Epithelial cell of prostate (primary cell): Measurements from ENCODE around the gene CLNK.
"Not testable (repeated sequence)": the region's sequence is repeated elsewhere in the genome, so short reads cannot be mapped to it uniquely, and the experiment has no call there.

Experiments
- DNase-seq: peaks from one replicate; pipeline ENCODE4 v3.0.0-alpha.2; 2011; ENCODE audit warnings: low read depth, low spot score
- H3K27ac ChIP-seq: fragments of 450-650 bp; 2 replicates; pipeline ENCODE4 v1.5.1; 2017; ENCODE audit warnings: mild to moderate bottlenecking

The CLNK gene

DNA sequence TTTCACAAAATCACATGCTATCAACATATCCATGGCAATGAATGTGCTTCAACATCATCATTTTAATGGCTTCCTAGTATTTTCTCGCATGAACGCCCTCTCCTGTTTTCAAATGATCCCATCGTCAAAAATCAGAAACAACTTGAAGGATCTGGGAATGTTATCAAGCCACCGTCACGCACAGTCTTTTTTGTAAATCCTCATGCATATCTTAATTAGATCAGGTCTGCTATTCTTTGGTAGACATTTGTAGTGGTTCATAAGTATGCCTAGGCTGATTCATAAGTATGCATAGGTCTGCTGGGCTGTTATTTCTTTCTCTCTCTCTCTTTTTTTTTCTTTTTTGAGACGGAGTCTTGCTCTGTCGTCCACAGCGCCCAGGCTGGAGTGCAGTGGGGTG lies 101.6 kb downstream of the CLNK start:
- H3K27ac ChIP-seq: no peak overlapping the region

DNA sequence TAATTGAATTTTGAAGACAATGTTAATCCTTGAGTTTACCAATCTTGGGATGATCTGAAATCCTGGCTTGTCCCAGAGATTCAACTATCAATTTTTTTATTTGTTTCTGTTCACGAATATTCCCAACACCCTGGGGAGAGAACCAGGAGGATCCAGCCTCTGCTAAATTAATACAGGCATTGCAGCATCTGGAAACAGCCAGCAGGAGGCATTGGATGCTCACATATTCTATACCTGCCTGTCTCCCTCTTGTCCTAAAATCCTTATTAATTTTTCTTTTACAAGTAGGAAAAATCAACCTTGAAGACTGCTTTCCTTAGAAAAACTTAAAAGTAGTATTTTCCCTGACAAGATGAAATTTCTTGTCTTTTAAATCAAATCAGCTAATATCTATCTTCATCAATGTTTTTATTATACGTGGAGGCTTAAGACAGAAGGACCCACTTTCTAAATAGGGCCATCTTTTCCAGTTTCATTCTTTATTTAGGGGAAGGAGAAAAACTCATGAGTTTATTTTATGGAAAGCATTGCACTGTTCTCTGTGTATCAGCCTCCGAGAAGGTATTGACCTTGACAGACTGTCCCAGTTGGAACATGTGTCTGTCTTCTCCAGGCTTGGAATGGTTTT lies 102.4 kb downstream of the CLNK start:
- H3K27ac ChIP-seq: no peak overlapping the region
- DNase-seq: no peak

More for the DNA sequence above, 101.6 kb downstream of the CLNK start:
- DNase-seq: no peak

DNA sequence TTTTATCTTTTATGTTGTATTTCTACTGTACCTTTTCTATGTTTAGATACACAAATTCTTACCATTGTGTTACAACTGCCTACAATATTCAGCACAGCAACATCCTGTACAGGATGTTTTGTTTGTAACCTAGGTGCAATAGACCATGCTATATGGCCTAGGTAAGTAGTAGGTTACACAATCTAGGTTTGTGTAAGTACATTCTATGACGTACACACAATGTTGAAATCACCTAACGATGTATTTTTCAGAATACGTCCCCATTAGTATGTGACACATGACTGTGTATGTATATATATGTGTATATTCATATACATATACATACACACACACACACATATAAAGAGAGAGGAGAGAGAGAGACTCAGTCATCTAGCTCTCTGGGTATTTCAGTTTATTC lies 103.5 kb downstream of the CLNK start:
- no peak for DNase-seq

DNA sequence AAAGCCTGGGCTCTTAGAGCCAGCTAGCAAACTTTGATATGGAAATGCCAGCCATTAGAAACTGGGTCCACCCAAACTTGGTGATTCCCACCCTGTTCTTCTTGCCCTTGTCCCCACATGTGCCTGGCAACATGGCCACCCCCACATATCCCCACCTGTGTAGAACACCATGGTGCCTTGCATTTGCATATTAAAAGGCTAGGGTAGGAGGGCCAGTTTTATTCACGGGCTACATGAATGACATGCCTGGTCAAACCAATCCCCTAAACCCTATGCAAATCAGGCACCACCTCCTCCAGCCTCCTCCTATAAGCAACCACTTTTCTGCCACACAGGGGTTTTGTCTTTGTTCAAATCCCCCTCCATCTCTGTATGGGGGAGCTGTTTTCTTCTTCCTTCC lies 104.9 kb downstream of the CLNK start:
- H3K27ac ChIP-seq: no peak overlapping the region
- DNase-seq: no peak

More for the DNA sequence above, 103.5 kb downstream of the CLNK start:
- H3K27ac ChIP-seq: no peak overlapping the region

DNA sequence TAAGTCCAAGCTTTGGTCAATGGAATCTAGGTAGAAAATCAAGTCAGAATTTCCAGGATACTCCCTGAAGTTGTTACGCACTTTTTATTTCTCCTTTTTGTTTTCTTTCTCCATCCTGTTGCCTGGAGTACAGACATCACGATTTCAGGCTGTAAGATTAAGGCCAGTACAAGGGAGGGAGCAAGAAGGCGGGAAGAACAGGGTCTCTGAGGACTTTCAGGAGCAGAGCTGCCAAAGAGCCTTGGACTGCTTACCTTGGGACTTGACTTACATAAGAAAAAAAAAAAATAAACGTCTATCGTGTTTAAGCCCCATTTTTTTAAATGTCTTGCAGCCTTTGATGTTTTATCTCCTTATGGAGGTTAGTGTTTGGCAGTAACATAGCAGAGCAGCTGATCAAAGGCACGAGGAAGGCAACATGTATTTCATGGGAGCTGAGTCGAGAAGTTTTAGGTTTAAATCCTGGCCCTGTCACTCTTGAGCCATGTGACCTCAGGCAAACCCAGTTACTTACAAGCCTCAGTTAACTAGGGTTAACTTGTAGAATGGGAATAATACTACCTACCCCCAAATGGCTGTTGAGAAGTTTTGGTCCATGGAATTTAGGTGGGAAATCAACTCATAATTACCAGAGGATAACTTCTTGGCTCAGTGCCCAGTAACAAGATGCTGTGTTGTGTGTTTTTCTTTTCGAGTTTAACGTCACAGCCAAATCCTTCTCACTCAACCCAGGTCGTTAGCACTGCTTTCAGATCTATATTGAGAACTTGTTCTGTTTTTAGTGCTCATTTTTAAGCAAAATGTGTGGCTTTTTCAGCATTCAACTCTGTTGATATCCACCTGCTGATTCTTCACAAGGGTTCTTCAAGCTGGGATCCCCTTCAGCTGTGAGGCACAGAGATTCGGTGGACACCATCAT lies 106.8 kb downstream of the CLNK start:
- no peak overlapping the region for H3K27ac ChIP-seq
- no peak for DNase-seq

DNA sequence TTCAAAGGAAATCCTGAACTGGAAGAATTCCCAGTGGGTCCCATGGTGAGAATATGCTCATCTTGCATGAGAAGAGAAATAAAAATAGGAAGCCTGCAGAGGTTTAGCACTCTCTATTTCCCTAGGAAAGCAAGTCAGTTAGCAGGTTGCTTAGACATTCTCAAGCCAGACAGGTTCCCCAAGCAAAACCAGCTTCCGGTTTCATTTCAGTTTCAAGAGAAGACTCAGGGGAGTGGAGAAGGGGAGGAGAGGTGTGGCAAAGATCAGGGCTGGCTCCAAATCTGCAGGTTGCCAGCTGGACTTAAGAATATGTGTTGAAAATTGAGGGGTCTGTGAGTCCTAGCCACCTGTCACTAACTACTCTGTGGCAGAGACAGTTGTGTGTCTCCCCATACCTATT lies 107.5 kb downstream of the CLNK start:
- DNase-seq: no peak

DNA sequence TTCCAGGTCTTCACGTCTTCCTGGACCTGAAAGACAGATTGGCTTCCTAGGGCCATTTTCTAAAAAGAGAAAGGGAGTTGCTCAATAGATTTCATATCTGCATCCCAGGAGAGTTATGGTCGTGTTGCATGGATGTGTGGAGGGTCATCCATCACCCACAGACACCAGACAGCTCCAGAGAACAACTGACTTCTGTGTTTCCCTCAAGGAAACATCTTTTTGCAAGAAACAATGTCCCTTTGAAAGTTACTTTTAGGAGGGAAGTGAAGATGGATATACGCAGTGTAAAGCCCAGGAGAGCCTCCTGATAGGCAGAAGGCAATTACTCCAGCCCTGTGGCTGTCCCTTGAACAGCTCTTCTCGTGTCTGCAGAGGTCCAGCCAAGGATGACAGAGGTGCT lies 108.3 kb downstream of the CLNK start:
- H3K27ac ChIP-seq: no peak overlapping the region
- no peak for DNase-seq

More for the DNA sequence above, 107.5 kb downstream of the CLNK start:
- H3K27ac ChIP-seq: no peak overlapping the region

DNA sequence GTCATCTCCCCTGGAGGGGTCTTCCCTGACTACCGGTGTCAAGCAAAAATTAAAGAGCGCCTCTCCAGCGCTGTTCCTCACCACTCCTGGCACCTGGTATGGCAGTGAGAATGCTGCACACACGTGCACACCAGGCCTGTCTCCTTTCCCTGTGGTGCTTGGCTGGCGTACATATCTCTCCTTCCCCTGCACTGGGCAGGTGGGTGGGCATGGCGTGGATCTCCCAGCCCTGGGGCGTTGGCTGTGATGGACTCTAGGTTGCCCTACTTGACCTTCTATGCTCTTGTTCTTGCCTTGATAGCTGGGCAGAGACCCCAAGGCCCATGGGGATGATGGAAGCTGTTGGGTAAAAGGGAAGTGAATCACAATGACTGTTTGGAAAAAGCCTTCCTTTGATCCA lies 109.2 kb downstream of the CLNK start:
- no peak for DNase-seq
- no peak overlapping the region for H3K27ac ChIP-seq

DNA sequence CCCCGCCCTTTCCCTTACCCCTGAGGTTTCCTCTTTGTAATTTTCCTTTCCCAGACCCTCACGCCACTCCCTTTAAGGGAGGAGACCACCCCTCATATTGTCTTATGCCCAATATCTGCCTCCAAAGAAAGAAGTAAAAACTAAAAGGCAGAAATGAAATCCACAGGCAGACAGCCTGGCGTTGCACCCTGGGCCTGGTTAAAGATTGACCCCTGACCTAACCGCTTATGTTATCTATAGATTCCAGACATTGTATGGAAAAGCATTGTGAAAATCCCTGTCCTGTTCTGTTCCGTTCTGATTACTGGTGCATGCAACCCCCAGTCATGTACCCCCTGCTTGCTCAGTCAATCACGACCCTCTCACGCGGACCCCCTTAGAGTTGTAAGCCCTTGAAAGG lies 110.0 kb downstream of the CLNK start:
- not testable (repeated sequence) for DNase-seq, H3K27ac ChIP-seq

DNA sequence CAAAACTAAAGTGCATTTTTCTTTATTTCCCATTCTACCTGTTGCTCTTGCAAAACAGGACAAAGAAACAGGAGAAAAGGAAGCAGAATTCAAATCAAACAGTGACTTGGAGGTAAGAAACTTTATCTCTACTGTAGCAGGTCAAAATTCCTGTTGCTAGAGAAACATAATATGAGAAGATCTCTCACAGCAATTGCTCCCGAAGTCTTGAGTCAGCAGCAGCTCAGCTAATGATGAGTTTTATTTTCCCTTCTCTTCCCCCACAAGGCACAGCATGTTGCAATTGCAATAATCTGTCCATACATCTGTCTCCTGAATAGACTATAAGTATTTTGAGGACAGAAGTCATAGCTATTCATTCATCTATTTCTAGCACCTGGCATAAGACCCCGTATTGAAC lies 112.7 kb downstream of the CLNK start:
- no peak for DNase-seq

DNA sequence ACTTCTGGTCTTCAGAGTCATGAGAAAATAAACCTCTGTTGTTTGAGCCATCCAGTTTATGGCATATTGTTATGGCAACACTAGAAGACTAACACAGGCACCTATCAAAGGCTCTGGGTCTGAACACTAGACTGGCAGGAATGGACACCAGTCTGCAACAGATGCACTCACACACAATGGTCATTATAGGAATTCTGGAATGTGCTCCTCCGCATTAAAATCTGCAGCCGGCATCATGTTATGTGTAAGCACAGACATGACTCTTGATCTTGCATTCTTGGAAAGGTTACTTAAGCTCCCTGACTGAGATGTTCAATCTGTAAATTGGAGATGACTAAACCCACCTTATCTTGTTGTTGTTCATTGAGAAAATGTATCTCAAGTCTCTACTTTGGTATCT lies 115.1 kb downstream of the CLNK start:
- DNase-seq: no peak
- H3K27ac ChIP-seq: no peak overlapping the region

More for the DNA sequence above, 112.7 kb downstream of the CLNK start:
- H3K27ac ChIP-seq: no peak overlapping the region

DNA sequence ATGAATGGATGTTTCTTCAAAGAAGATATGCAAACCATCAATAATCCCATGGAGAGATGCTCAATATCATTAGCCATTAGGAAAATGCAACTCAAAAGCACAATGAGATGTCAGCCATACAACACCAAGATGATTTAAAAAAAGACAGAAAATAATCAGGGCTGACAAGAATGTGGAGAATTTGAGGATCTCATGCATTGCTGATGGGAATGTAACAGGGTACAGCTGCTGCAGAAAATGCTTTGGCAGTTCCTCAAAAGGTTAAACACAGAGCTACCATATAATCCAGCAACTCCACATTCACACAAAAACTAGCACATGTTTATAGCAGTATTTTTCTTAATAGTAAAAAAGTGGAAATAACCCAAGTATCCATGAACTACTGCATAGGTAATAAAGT lies 116.8 kb downstream of the CLNK start:
- H3K27ac ChIP-seq: no peak overlapping the region
- DNase-seq: no peak

DNA sequence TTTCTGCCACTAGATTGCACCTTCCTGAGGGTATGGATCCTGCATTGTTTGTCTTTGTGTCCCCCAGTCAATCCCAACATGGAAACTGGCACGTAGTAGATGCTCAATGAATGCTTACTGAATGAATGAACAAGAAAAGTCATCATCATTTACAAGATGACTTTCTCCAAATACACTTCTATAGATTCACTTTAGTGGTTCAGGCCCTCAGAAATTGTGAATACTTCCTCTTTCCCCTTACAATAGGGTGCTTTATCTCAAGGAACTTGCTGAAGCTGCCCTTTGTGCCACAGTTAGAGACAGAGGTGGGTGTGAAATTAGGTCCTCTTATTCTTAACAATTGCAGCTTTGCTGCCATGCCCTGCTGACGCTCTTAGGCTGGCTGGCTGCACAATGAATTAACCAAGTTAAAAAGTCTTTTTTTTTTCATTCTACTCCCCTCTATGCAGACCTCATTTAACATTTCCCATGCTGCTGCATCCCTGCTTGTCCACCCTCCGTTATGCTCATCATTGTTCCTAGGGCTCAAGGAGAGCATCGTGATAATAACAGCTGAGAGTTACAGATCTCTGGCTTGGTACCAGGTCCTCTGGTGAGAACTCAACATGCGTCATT lies 119.3 kb downstream of the CLNK start:
- H3K27ac ChIP-seq: no peak overlapping the region
- no peak for DNase-seq

DNA sequence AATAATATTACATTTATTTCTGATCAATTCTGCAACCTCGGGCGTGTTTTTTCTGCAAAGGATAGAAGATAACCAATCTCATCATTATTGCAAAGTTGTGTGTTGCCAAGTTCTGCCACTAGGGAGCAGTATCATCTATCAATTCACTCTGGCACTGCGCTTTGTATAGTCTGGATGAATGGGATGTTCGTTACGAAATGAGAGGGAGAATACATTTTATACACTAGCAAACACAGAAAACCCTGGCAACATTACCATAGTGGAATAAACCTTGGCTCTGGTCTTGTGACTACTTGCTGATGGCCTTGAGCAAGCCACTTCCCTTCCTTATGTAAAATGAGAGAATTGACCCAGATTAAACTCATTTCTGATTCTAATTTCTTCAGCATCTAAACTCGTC lies 129.9 kb downstream of the CLNK start:
- no peak overlapping the region for H3K27ac ChIP-seq
- no peak for DNase-seq

DNA sequence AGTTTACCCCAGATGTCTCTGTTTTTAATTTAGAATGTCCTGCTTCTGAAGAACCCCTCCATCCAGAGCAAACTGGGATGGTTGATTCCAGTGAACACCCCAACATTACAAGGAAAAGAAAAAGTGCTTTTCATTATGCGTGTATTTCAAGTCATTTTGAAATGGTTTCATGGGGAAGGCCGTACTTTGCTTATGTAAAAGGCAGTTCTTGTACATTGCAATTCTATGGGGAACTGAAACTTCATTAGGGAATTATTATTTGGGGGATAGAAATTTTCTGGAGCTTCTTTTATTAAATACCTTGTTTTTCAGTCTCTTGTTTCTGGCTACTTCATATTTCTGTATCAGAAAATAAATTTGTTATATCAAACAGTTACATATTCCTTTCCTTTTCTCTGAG lies 130.4 kb downstream of the CLNK start:
- H3K27ac ChIP-seq: no peak overlapping the region
- no peak for DNase-seq

DNA sequence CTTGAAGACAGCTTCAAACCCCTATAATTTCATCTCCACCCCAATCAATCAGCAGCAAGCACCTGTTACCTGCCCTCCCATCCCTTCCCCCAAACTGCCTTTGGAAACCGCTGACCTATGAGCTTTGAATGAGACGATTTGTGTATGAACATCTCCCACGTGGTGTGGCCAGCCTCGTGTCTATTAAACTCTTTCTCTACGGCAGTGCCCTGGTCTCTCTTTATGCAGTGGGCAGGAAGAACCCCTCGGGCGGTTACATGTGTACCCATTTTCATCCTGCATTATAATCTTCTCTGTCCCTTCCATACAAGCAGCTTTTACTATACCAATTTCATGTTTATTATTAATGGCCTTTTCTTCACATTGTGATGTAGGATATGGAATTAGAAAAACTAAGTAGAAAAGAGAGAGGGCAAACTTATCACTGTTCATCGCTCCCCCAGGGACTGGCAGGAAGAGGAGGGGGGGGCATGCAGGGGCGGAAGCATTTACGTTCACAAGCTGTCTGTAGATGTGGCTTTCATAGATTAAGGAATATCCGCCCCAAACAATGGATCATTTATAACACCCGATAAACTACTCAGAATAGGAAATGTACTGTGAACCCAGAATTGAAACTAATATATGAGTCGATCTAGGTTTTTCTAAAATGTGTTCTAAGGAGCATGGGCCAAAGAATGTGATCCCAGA lies 131.8 kb downstream of the CLNK start:
- DNase-seq: no peak
- no peak overlapping the region for H3K27ac ChIP-seq

DNA sequence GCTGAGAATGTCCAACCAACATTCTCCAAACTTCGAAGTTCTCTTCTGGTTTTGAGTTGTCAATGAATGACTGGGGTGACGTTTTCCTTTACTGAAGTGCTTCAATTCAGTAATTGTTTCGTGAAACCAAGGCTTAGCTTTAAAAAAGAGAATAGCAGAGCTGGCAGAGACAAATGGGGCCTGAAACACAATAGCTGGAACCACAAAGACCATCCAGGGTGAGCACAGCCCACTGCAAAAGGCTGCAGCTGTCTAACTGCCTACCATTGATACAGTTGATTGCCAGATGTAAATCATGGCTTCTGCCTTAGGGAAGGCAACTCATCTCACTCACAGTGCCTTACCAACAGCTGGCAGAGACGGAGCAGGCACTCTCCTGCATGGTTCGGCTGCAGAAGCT lies 148.7 kb downstream of the CLNK start:
- H3K27ac ChIP-seq: no peak overlapping the region
- no peak for DNase-seq

DNA sequence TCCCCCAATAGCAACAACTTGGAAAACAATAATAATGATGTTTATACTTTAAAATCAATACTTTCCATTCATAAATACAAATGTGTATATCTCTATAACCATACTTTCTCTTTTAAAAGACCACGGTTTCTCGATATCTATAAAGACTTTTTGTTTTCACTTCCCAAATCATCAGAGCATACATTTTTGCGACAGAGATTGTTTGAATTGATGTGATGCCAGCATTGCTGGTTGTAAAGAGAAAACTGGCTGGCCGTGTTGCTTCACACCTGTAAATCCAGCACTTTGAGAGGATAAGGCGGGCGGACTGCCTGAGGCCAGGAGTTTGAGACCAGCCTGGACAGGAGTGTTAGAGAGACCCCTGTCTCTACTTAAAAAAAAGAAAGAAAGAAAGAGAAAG lies 149.7 kb downstream of the CLNK start:
- no peak overlapping the region for H3K27ac ChIP-seq
- DNase-seq: no peak

DNA sequence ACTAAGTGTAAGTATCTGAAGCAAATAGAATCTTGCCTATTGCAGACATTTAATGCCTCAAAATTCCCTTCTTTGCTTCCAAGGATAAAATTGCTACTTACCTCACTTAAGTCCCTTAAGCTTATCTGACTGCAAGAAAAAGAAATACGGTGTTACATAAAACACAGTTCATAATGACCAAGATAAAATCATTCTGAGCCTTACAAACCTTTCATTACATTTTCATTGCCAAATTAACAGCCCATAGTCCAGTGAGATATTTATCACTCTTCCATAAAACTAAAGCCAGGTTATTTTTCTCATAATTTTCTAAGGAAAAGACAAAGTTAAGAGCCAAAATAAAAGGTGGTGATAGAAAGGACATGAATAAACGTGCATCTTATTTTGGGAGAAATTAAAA lies 152.4 kb downstream of the CLNK start:
- DNase-seq: no peak
- peak overlapping the region; percentile 31 for H3K27ac ChIP-seq

DNA sequence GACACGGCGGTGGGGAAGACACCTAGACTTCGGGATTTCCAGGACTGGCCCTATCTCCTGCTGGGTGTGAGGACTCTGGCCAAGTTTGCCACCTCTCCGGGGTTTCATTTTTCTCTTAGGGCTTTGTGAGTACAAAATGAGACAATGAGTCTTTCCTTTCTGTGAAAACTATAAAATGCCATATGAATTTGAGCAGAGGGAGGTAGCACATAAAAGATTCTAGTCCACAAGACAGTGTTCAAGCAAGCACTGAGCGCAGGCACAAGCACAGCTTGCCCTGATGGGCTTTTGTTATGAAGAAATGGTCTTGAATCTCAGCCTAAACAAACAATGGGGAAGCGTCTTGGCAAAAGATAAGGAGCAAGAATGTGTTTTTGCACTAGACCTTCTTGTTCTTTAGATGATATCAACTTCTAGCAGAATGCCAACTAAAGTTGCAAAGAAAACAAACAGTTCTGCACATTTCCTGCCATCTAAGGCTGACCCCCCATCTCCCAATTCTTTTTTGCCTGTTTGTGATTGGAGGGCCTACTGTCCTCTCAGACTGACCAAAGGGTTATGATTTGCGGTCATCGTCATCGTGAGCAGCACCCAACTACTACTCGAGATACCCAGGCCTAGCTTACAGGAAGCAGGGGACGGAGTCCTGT lies 154.3 kb downstream of the CLNK start:
- no peak overlapping the region for H3K27ac ChIP-seq
- no peak for DNase-seq
